Activated CD8-positive, alpha-beta memory T cell treated with anti-CD3 and anti-CD28 coated beads for 4 hours (primary cell): ENCODE data around the gene POU6F1.
"Not testable (repeated sequence)": the region's sequence is repeated elsewhere in the genome, so short reads cannot be mapped to it uniquely, and the experiment has no call there.

Source experiments
- DNase-seq, 2 donors: peaks; one replicate each; pipeline ENCODE4 v3.0.0-alpha.2; 2020; ENCODE audit warnings: low read depth in 2 of 2

Gene POU6F1, protein sequence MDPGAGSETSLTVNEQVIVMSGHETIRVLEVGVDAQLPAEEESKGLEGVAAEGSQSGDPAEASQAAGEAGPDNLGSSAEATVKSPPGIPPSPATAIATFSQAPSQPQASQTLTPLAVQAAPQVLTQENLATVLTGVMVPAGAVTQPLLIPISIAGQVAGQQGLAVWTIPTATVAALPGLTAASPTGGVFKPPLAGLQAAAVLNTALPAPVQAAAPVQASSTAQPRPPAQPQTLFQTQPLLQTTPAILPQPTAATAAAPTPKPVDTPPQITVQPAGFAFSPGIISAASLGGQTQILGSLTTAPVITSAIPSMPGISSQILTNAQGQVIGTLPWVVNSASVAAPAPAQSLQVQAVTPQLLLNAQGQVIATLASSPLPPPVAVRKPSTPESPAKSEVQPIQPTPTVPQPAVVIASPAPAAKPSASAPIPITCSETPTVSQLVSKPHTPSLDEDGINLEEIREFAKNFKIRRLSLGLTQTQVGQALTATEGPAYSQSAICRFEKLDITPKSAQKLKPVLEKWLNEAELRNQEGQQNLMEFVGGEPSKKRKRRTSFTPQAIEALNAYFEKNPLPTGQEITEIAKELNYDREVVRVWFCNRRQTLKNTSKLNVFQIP

GRCh38 chr12:51217968-51218606 lies at the start of gene POU6F1:
Gene POU6F1 (minus strand): TSS chr12:51218062. CDS start chr12:51206836, 11,226 bp downstream.
- DNase-seq = peak; percentile 25 to 46

- no peak for DNase-seq
Observed at GRCh38 chr12:51265024-51265423, 47.2 kb upstream of the POU6F1 start.

DNA sequence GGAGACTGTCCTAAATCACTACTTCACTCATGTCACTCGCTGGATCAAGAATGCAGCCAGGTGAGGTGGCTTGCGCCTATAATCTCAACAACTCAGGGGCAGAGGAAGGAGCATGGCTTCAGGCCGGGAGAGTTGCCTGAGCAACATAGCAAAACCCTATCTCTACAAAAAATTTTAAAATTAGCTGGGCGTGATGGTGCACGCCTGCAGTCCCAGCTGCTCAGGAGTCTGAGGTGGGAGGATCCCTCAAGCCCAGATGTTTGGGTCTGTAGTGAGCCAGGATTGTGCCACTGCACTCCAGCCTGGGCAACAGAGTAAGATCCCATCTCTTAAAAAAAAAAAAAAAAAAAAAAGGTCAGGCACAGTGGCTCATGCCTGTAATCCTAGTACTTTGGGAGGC lies 46.4 kb upstream of the POU6F1 start:
- DNase-seq = no peak

DNA sequence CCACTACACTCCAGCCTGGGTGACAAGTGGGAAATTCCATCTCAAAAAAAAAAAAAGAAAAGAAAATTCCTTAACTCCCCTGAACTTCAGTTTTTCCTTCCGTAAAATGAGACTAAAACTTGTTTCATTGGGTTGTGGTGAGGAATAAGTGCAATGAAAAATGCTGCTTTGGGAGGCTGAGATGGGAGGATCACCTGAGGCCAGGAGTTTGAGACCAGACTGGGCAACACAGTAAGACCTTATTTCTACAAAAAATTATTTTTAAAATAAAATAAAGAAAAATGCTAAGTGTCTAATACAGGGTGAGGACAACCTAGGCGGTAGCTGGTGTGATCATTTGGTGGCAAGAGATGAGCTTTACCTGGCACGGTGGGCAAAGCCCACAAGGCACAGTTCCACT lies 45.5 kb upstream of the POU6F1 start:
- no peak for DNase-seq

GRCh38 chr12:51262758-51263177 lies 44.9 kb upstream of the POU6F1 start:
- DNase-seq = no peak

DNA sequence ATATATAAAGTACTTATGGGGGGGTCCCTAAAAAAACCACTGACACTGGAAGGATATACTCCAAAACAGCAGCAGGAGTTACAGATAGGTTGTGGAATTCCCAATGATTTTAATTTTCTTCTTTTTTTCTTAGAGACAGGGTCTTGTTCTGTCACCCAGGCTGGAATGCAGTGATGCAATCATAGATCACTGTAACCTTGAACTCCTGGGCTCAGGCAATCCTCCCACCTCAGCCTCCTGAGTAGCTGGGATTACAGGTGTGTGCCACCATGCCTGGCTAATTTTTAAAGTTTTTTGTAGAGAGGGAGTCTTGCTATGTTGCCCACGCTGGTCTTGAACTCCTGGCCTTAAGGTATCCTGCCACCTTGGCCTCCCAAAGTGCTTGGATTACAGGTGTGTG lies 41.7 kb upstream of the POU6F1 start:
- not testable (repeated sequence) for DNase-seq

- DNase-seq = no peak
Observed at GRCh38 chr12:51254536-51254935, 36.7 kb upstream of the POU6F1 start.

GRCh38 chr12:51253276-51253675 lies 35.4 kb upstream of the POU6F1 start:
- DNase-seq = no peak

DNA sequence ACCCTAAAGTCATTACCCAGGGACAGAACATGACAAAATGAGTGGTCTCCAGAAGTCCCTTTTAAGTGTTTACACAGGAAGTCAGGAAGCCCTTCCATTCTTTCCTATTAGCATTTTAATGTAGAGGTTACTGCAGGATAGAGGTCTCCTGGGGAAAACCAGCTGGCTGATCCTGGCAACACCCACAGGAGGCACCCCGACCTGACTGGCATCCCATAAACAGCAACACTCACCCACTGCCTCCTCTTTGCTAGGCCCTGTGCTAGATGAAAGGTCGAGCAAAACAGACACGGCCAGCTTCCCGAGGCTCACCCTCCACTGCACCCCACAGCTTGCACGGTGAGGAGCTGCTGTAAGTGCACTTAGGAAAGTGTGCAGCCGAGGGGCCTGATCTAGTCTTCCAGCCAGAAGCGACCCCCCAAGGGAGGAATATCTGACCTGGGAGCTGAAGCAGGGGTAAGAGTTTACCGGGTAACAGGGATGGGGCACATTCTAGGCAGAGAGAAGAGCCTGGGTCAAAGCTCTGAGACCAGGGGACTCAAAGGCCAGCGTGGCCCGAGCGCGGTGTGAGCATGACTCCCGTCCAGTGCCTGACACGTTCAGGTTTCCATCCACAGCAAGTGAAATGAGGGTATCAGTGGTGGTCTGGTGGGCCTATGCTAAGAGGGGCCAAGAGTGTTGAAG lies 29.8 kb upstream of the POU6F1 start:
- DNase-seq = no peak

DNA sequence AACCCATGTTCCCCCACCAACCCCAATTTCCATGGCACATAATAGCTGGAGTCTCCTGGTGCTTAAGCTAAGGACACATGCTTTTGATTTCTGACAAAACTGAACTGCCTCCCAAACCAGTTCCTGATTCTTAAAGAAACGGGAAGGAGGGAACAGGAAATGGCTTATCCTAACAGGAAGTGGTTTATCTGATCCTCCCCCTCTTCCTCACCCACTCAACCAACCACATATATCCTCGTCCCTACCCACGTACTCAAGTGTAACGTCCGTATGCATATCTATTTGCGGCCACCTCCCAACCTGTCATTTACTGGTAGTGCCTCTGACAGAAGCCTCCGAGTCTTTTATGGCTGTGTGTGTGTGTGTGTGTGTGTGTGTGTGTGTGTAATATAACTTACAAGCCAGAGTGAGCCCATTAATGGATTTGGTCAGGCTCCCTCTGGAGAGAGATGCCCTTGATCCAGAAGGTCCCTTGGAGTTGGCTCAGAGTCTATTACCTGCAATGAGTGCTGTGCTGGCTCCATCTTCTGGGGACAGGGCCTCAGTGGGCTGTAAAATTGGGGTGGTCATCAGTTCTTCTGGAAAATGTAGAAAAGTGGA lies 28.5 kb upstream of the POU6F1 start:
- no peak for DNase-seq

GRCh38 chr12:51245476-51246253 lies 27.8 kb upstream of the POU6F1 start:
- DNase-seq = no peak

DNA sequence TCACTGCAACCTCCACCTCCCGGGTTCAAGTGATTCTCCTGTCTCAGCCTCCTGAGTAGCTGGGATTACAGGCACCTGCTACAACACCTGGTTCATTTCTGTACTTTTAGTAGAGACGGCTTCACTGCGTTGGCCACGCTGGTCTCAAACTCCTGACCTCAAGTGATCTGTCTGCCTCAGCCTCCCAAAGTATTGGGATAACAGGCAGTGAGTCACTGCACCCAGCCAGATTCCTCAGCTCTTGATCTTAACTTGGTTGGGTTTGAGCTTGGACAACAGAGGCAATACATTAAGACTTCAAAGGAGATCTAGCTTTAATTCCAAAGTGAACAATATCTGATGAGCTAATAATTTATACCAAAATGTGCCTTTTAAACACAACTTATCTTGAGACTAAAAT lies 26.4 kb upstream of the POU6F1 start:
- no peak for DNase-seq

GRCh38 chr12:51242876-51243275 lies 25.0 kb upstream of the POU6F1 start:
- DNase-seq = no peak

DNA sequence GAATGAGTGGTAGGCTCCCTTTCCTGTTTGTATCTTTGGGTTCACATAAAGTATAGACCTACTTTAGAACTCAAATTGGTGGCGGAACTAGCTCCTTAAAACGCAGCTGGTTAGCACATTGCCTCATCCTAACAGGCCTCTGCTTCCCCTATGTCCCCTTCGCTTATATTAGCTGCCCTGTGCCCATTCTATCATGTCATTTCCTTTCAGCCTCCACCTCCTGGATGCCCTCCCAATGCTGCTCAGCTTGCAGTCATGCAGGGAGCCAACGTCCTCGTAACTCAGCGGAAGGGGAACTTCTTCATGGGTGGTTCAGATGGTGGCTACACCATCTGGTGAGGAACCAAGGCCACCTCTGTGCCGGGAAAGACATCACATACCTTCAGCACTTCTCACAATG lies 24.3 kb upstream of the POU6F1 start:
- no peak for DNase-seq

- no peak for DNase-seq
Observed at GRCh38 chr12:51240971-51241370, 23.1 kb upstream of the POU6F1 start.

DNA sequence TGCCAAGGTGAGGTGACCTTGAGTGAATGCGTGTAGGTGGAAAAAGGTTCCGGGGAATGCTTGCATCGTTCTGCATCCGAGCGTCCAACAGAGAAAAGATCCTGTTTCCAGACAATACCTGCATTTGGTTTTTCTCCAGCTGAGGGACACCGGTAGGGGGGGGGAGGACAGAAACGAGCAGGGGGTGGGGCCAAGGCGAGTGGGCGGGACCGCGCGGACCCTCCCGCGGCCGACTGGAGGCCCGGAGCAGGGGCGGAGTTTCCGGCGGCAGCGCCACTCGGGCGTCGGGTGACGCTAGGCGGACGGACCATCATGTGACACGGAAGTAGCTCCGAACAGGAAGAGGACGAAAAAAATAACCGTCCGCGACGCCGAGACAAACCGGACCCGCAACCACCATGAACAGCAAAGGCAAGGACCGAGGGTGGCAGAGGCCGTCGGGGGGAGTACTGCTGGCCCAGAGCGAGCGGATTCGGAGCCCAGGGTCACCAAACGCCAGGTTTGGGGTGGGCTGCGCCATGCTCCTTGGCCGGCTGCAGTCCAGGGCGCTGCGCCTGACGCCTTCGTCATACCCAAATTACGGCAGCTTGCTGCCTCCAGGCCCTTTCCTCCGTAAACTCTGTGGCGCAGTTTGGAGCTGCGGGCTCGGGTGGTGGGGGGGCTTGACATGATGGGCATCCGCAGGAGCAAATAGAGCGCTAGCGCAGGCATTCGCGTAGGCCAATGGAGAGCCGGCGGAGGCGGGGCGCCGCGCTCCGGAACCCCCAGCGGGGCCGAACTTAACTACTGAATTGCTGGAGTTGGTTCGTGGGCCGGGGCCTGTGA lies 20.9 kb upstream of the POU6F1 start, which contains the start of gene DAZAP2:
Gene DAZAP2, plus strand, starts transcription at position 317 of the 825 bp plus-strand sequence. Its CDS starts 82 bp downstream, at position 399.
- DNase-seq = peak; percentile 83 to 88

DNA sequence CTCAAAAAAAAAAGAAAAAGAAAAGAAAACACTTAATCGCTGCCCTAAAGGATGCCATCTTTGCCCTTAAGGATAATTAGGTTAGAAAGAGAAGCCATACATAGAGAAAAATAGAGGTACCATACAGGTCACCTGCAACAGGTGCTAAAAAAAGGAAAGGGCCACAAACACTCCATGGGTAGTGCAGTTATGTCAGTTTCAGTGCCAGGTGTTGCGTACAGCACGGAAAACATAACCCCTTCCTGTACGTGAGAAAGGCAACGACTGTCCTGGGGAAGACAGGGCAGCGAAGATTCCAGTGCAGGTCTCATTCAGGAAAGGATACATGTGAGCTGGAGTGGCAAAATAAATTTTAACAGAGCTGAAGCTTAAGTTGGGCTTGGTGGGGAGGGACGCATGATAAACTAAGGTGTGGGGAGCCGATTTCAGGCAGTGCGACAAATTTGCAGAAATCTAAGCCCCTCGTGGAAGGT lies 20.2 kb upstream of the POU6F1 start:
- DNase-seq = no peak

- no peak for DNase-seq
Observed at GRCh38 chr12:51234530-51234929, 16.7 kb upstream of the POU6F1 start.

DNA sequence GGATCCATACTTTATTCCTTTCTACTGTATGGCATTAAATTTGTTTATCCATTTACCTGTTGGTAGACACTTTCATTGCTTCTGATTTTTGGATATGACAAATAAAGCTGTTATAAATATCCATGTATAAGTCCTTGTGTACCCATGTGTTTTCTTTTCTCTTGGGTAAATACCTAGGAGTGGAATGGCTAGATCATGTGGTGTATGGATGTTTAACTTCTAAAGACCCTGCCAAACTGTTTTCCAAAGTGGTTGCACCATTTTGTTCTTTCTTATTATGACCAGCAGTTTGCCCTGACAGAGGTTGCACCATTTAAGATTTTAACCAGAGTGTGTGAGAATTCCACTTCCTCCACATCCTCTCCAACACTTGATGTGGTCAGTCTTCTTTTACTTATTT lies 14.8 kb upstream of the POU6F1 start:
- DNase-seq = no peak
